GM19328 (cell line): ENCODE data around the gene C7orf57.
A peak's percentile ranks its signal among the peaks of the same experiment; 100 is the strongest.

Experiments used
- ATAC-seq: cut with Tn5 transposase; IDR thresholded peaks from one replicate; pipeline ENCODE4 v1.9.1; 2021; ENCODE audit warnings: mild to moderate bottlenecking, moderate library complexity; ENCODE audit not compliant: unreplicated experiment

The C7orf57 gene

DNA sequence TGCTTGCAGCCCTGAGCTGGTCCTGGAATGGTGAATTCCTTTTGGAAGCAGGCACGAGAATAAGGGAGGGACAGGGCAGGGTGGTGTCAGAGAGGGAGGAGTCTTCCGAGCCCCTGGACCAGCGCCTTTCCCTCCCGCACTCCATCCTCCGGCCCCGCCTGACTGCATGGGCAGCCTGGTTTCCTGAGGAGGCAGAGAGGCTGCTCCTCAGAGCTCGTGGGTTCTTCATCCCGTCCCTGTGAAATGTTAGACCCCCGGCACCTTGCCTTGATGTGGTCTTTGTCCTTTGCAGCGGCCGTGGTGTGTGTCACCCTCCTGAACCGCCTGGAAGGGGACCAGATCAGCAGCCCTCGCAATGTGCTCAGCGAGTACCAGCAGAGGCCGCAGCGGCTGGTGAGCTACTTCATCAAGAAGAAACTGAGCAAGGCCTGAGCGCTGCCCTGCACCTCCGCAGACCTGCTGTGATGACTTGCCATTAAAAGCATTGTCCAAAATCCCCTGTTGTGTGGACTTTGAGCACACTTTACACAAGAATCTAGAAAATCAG, 72.7 kb downstream of the C7orf57 start:
- ATAC-seq, result no peak

DNA sequence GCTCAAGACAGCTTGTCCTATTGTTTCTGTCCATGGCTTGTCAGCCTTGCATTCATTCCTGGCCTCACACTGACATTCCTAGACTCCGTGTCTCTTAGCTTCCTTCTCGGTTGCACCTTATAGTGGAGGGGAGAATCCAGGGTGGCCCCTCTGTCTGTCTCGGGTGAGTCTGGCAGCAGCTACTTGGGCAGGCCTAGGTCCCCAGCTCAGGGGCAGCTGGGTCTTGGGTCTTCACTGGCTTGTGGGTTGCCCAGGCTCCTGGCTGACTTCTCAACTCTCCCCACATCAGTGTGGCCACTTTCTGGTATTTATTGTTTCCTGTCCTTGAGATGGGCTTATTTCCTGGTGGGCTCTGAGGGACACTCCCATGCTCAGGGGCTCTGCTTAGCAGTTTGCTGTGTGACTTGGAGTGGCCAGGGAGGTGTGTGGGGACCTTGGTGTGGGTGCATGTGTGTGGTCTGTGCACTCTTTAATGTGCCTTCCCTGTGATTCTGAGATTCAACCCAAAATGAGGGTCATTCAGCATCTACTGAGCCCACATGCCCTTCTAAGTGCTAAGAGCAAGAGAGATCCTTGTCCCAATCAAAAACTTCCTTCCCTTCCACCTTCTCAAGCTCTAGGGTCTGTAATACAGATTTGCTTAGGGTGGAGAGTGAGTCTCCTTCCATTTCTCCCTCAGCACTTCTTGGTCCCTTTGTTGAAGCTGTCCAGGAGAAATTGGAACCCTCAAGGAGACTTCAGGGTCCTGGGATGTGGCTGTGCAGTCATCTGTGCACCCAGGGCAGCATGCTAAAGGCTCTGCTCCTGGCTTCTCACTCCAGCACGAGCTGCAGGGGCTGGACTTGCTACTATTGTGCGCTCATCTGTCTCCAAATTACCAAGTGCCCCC, 73.9 kb downstream of the C7orf57 start:
- no peak for ATAC-seq

DNA sequence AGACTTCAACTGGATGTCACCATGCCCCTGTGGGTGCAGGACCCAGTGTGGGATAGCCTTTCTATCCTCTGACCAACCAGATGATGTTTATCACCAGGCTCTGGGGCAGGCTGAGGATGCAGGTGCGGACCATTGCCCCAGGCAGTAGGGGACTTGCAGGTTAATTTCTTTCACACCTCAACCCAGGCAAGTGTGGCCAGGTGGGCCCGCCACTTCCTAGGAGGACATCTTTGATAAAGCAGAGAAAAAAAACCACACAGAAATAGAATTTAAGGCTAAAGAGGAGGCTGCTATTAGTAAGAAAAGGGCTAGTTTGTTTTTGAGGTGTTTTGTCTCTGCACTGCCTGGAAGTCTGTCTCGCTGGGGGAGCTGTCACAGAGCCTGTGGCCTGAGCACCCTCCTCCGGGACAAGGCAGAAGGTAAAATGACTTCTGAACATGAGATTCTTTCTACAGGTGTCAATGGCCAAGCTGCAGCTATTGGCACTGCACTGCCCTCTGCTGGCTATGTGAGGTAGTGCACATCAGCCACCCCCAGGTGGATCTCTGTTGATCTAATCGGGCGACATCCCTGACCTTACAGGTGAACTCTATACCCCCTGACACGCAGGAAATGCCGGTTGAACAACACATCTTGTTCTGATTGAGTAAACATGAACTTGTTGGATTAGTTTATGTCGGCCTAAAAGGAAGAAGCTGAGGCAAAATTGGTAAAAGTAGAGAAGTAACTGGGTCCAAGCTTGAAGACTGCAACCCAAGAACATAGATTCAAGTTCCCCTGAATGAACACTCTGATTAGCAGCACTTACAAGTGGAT, 74.7 kb downstream of the C7orf57 start:
- peak; percentile 89 for ATAC-seq

- ATAC-seq, result no peak
These were observed 75.5 kb downstream of the C7orf57 start for GRCh38 chr7:48110868-48111267.
